A549 (cell line): ENCODE measurements around the gene TCP1. TPM values are rescaled to one million over a fixed set of nuclear protein-coding genes. Genes with fewer than 3 reads are reported as not detected.

Experiments
- ATAC-seq, 2 experiments: fragments of 200-7000 bp in 1 of 2; fragments of >200 bp in 1 of 2; cut with Nextera tagmentation in 1 of 2; cut with Tn5 transposase in 1 of 2; 3 replicates each; pipeline versions ENCODE4 v1.8.0 to v1.9.1; 2018 to 2020; ENCODE audit warnings: mild to moderate bottlenecking in 1 of 2, moderate library complexity in 1 of 2
- CTCF ChIA-PET: fragments of 300-600 bp; sonication (Branson Sonifier 250); formaldehyde crosslinking; extraction: SDS; loops from one replicate; lab custom pipeline; 2021; ENCODE audit warnings: antibody characterized with exemption, inconsistent platforms; lab: Yijun Ruan, JAX
- POLR2A ChIA-PET: fragments of 350-600 bp; formaldehyde crosslinking; extraction: SDS; loops from one replicate; lab custom pipeline; 2021; ENCODE audit warnings: antibody characterized with exemption, inconsistent platforms; lab: Yijun Ruan, JAX
- DNase-seq, 2 experiments: peaks; one replicate each; pipeline versions ENCODE4 v3.0.0 to v3.0.0-alpha.2; 2011 to 2016; ENCODE audit warnings: low read depth in 1 of 2, low spot score in 1 of 2
- FAIRE-seq: peaks from 2 replicates; lab custom pipeline; 2011; peaks lifted over from hg19 to GRCh38; lab: Jason Lieb, UNC
- H3K27ac ChIP-seq, 2 experiments: fragments of >200 bp; sonication (Bioruptor Twin); formaldehyde crosslinking; 3 replicates each; pipeline ENCODE4 v1.5.1; 2016 to 2017
- H3K4me1 ChIP-seq: fragments of >200 bp; sonication (Bioruptor Twin); formaldehyde crosslinking; 3 replicates; pipeline ENCODE4 v1.6.1; 2016
- H3K4me2 ChIP-seq: fragments of >200 bp; sonication (Bioruptor Twin); formaldehyde crosslinking; 3 replicates; pipeline ENCODE4 v1.6.1; 2016
- H3K4me3 ChIP-seq: fragments of >200 bp; sonication (Bioruptor Twin); formaldehyde crosslinking; 3 replicates; pipeline ENCODE4 v1.5.1; 2016
- H3K9me3 ChIP-seq: fragments of >200 bp; sonication (Bioruptor Twin); formaldehyde crosslinking; 3 replicates; pipeline ENCODE4 v1.6.1; 2016
- BHLHE40 ChIP-seq: IDR thresholded peaks from 2 replicates; pipeline ENCODE4 v1.6.1; 2012; ENCODE audit warnings: low read depth, low read length, inconsistent platforms
- CBX8 ChIP-seq: fragments of 200-600 bp; sonication (generic); IDR thresholded peaks from 2 replicates; pipeline ENCODE4 v1.6.1; 2016
- CHD4 ChIP-seq: fragments of 200-600 bp; sonication (generic); IDR thresholded peaks from 2 replicates; pipeline ENCODE4 v1.6.1; 2016; ENCODE audit warnings: antibody characterized with exemption, mild to moderate bottlenecking, borderline replicate concordance
- EHMT2 ChIP-seq: fragments of 200-600 bp; sonication (generic); IDR thresholded peaks from 2 replicates; pipeline ENCODE4 v1.6.1; 2016; ENCODE audit warnings: antibody characterized with exemption, low read depth, mild to moderate bottlenecking, moderate library complexity
- ELK1 ChIP-seq: fragments of 150-350 bp; IDR thresholded peaks from 2 replicates; pipeline ENCODE4 v1.6.1; 2014; ENCODE audit warnings: low read depth, mild to moderate bottlenecking, low read length
- EP300 ChIP-seq, 2 experiments: fragments of >200 bp; sonication (Bioruptor Twin); formaldehyde crosslinking; IDR thresholded peaks; 2 replicates in 1 of 2; 3 replicates in 1 of 2; pipeline ENCODE4 v1.6.1; 2016 to 2017
- ESRRA ChIP-seq: fragments of 150-350 bp; IDR thresholded peaks from 2 replicates; pipeline ENCODE4 v1.6.1; 2014; ENCODE audit warnings: mild to moderate bottlenecking, low read length, borderline replicate concordance
- FOSB ChIP-seq: fragments of 250-450 bp; sonication (Bioruptor Pico); IDR thresholded peaks from 2 replicates; pipeline ENCODE4 v1.5.0; 2020; ENCODE audit warnings: mild to moderate bottlenecking, moderate library complexity
- FOSL2 ChIP-seq, 2 experiments: fragments of 450-650 bp in 1 of 2; fragments of >200 bp in 1 of 2; sonication (Bioruptor Twin) in 1 of 2; formaldehyde crosslinking; IDR thresholded peaks; 2 replicates each; pipeline versions ENCODE4 v1.5.0 to v1.6.1; 2016 to 2020; ENCODE audit warnings: mild to moderate bottlenecking in 1 of 2, moderate library complexity in 1 of 2
- FOXS1 ChIP-seq: fragments of 250-450 bp; sonication (Bioruptor Pico); IDR thresholded peaks from 2 replicates; pipeline ENCODE4 v1.5.0; 2020; ENCODE audit warnings: mild to moderate bottlenecking, moderate library complexity
- HDAC2 ChIP-seq: fragments of 200-600 bp; sonication (generic); IDR thresholded peaks from 2 replicates; pipeline ENCODE4 v1.6.1; 2016
- HEYL ChIP-seq: fragments of 250-450 bp; sonication (Bioruptor Pico); IDR thresholded peaks from 2 replicates; pipeline ENCODE4 v1.8.0; 2021; ENCODE audit warnings: mild to moderate bottlenecking, moderate library complexity
- HOXB13 ChIP-seq: fragments of 250-450 bp; sonication (Bioruptor Pico); IDR thresholded peaks from 2 replicates; pipeline ENCODE4 v1.5.0; 2020; ENCODE audit warnings: low read depth, mild to moderate bottlenecking, moderate library complexity
- KDM5A ChIP-seq: fragments of 200-600 bp; sonication (generic); IDR thresholded peaks from 2 replicates; pipeline ENCODE4 v1.6.1; 2016; ENCODE audit warnings: antibody characterized with exemption, mild to moderate bottlenecking
- MYC ChIP-seq: IDR thresholded peaks from 2 replicates; pipeline ENCODE4 v1.6.1; 2012; ENCODE audit warnings: mild to moderate bottlenecking, inconsistent platforms, low read length, improper control_type of control experiment, borderline replicate concordance
- NFE2L2 ChIP-seq: fragments of 150-350 bp; conservative IDR thresholded peaks from 2 replicates; pipeline ENCODE4 v1.6.1; 2014; ENCODE audit warnings: low read length
- NPAS2 ChIP-seq: fragments of 250-450 bp; sonication (Bioruptor Pico); IDR thresholded peaks from 2 replicates; pipeline ENCODE4 v1.8.0; 2022; ENCODE audit warnings: mild to moderate bottlenecking, moderate library complexity, borderline replicate concordance
- POLR2A ChIP-seq: IDR thresholded peaks from 2 replicates; pipeline ENCODE4 v1.6.1; 2012; ENCODE audit warnings: mild to moderate bottlenecking, low read length
- RFX5 ChIP-seq: fragments of 450-650 bp; IDR thresholded peaks from 2 replicates; pipeline ENCODE4 v1.7.1; 2014; ENCODE audit warnings: antibody characterized with exemption, mild to moderate bottlenecking, moderate library complexity
- ZC3H11A ChIP-seq: fragments of 450-650 bp; IDR thresholded peaks from 2 replicates; pipeline ENCODE4 v1.6.1; 2014; ENCODE audit warnings: antibody characterized with exemption, mild to moderate bottlenecking
- ZFP36 ChIP-seq: fragments of 450-650 bp; IDR thresholded peaks from 2 replicates; pipeline ENCODE4 v1.6.1; 2014; ENCODE audit warnings: borderline replicate concordance; ENCODE audit not compliant: partially characterized antibody
- ZSCAN20 ChIP-seq: fragments of 250-450 bp; sonication (Bioruptor Pico); IDR thresholded peaks from 2 replicates; pipeline ENCODE4 v1.8.0; 2022; ENCODE audit warnings: mild to moderate bottlenecking, moderate library complexity
- WGBS: methylation state at CpG from one replicate; pipeline ENCODE4 v1.1.6; 2017; ENCODE audit errors: missing lambda C conversion rate; 5-methylcytosine and 5-hydroxymethylcytosine counted together
- polyA plus RNA-seq, 4 experiments: library from polyadenylated mRNA; depleted of rRNA in 3 of 4; stranded (reverse); fragments of >200 nt; fragmentation: RNase III in 1 of 4; extraction: RNeasy Plus Mini Kit Qiagen cat#74134 plus additional on column Dnase treatment in 1 of 4; gene quantifications; 2 replicates in 3 of 4; 3 replicates in 1 of 4; pipeline ENCODE4 v1.2.3, GENCODE V29; 2011 to 2017
- TF ChIP-seq, protein P1 (sequence below): fragments of 250-450 bp; sonication (Bioruptor Pico); IDR thresholded peaks from 2 replicates; pipeline ENCODE4 v1.5.0; 2021; ENCODE audit warnings: mild to moderate bottlenecking, moderate library complexity, borderline replicate concordance

Gene TCP1
- polyA plus RNA-seq, 2 of the 4 experiments (the other 2 are of a cell fraction) = 215 to 367 TPM

- POLR2A ChIA-PET = no interaction called here
- DNase-seq = peak; percentile 16 to 33
- CTCF ChIA-PET = interaction anchor here (1.1 to 1.3 kb wide), 2 partner anchors 63 to 67 kb away, joined by 3 to 4 read pairs; no protein-coding TSS in a partner anchor
- no peak for FAIRE-seq
- Histone ChIP-seq H3K4me2 (no peak overlapping the region), H3K4me1 (peaks cover 14% of the 10 kb centered on the region), H3K9me3 (no peaks in the 10 kb centered on the region), H3K27ac (no peak overlapping the region), H3K4me3 (no peak overlapping the region)
- peak in 1 of 2 experiments; percentile 7; a peak in 1 of 6 replicates for ATAC-seq
- TF ChIP-seq EHMT2 = no peak
- TF ChIP-seq HEYL (CRISPR knock-in tag) = no peak
- no peak for TF ChIP-seq FOXS1
- no peak for TF ChIP-seq CBX8
- no peak for TF ChIP-seq FOSL2 (IDR thresholded peaks at IDR 0.05)
- TF ChIP-seq FOSL2 (CRISPR knock-in tag; IDR thresholded peaks at IDR 0.05) = 0 out of 2 replicates have a peak, but pooled peaks have one; percentile 7
- TF ChIP-seq KDM5A = no peak
- WGBS = 94% methylated on average over 7 of the region's 7 CpGs
Observed at GRCh38 chr6:159758031-159759001, 31.1 kb downstream of the TCP1 start.

DNA sequence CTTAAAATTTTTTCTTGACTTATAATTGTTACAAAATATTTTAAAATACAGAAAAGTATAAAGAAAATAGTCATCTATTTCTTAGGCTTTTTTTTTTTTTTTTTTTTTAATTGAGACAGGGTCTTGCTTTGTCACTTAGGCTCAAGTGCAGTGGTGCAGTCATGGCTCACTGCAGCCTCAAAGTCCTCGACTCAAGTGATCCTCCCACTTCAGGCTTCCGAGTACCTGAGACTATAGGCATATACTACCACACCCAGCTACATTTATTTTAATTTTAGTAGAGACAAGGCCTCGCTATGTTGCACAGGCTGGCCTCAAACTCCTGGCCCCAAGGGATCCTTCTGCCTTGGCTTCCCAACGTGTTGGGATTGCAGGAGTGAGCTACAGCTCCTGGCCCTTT lies 32.9 kb downstream of the TCP1 start:
- Histone ChIP-seq H3K27ac (no peak overlapping the region), H3K4me1 (peaks cover 14% of the 10 kb centered on the region), H3K4me2 (no peak overlapping the region), H3K4me3 (no peak overlapping the region), H3K9me3 (no peaks in the 10 kb centered on the region)
- ChIA-PET POLR2A (no interaction called here), CTCF (interaction anchor here (0.6 kb wide), 1 partner anchor 245 kb away, joined by 4 read pairs; no protein-coding TSS in a partner anchor)
- ATAC-seq (no peak), FAIRE-seq (no peak), DNase-seq (no peak)
- 92% methylated on average over 4 of the region's 4 CpGs for whole genome bisulfite sequencing
- no peak for TF ChIP-seq ZC3H11A
- no peak for TF ChIP-seq CHD4
- TF ChIP-seq NPAS2 (CRISPR knock-in tag) = no peak
- TF ChIP-seq ELK1 = no peak
- TF ChIP-seq HOXB13 = no peak
- TF ChIP-seq FOXS1 = no peak
- no peak for TF ChIP-seq NFE2L2
- TF ChIP-seq, protein P1, sequence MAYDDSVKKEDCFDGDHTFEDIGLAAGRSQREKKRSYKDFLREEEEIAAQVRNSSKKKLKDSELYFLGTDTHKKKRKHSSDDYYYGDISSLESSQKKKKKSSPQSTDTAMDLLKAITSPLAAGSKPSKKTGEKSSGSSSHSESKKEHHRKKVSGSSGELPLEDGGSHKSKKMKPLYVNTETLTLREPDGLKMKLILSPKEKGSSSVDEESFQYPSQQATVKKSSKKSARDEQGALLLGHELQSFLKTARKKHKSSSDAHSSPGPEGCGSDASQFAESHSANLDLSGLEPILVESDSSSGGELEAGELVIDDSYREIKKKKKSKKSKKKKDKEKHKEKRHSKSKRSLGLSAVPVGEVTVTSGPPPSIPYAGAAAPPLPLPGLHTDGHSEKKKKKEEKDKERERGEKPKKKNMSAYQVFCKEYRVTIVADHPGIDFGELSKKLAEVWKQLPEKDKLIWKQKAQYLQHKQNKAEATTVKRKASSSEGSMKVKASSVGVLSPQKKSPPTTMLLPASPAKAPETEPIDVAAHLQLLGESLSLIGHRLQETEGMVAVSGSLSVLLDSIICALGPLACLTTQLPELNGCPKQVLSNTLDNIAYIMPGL (CRISPR knock-in tag) = no peak
- no peak for TF ChIP-seq ZFP36
- no peak for TF ChIP-seq ESRRA
- TF ChIP-seq MYC = no peak
- no peak for TF ChIP-seq RFX5
- TF ChIP-seq FOSL2 (IDR thresholded peaks at IDR 0.05) = no peak
- no peak for TF ChIP-seq FOSL2 (CRISPR knock-in tag; IDR thresholded peaks at IDR 0.05)
- no peak for TF ChIP-seq HDAC2
- TF ChIP-seq EP300 (IDR thresholded peaks at IDR 0.05) = no peak
- no peak for TF ChIP-seq FOSB
- TF ChIP-seq POLR2A = no peak
- no peak for TF ChIP-seq BHLHE40
- TF ChIP-seq ZSCAN20 = no peak
- TF ChIP-seq HEYL (CRISPR knock-in tag) = no peak
